GM12878 (cell line): Measurements from ENCODE around the gene ZNF311. TPM values are rescaled to one million over a fixed set of nuclear protein-coding genes. Genes with fewer than 3 reads are reported as not detected.

Experiments
- ATAC-seq: fragments of 200-7000 bp; cut with Tn5 transposase; 3 replicates; pipeline ENCODE4 v1.9.1; 2020; ENCODE audit warnings: mild to moderate bottlenecking, moderate library complexity
- BruUV-seq: library from RNA; stranded (reverse); fragments of 400-500 nt; replicated peaks from 2 replicates; lab custom pipeline; 2021; lab: Mats Ljungman, UMichigan
- CTCF ChIA-PET: fragments of 300-600 bp; sonication (Branson Sonifier 250); formaldehyde crosslinking; extraction: SDS; loops from one replicate; lab custom pipeline; 2021; ENCODE audit warnings: inconsistent platforms; lab: Yijun Ruan, JAX
- POLR2A ChIA-PET: fragments of 350-600 bp; formaldehyde crosslinking; extraction: SDS; loops from one replicate; lab custom pipeline; 2021; ENCODE audit warnings: inconsistent platforms; lab: Charles Lee
- RAD21 ChIA-PET: fragments of 300-600 bp; sonication (Branson Sonifier 250); formaldehyde crosslinking; loops from one replicate; lab custom pipeline; 2023; ENCODE audit warnings: antibody characterized with exemption; ENCODE audit not compliant: unreplicated experiment; lab: Charles Lee
- SMC1A ChIA-PET: fragments of 300-600 bp; sonication (Branson Sonifier 250); formaldehyde crosslinking; loops from one replicate; lab custom pipeline; 2023; ENCODE audit not compliant: unreplicated experiment, uncharacterized antibody; lab: Charles Lee
- DNase-seq: peaks from one replicate; pipeline ENCODE4 v3.0.0-alpha.2; 2011; ENCODE audit warnings: low read depth, low spot score
- FAIRE-seq: peaks from 3 replicates; lab custom pipeline; 2011; peaks lifted over from hg19 to GRCh38; lab: Jason Lieb, UNC
- H2AFZ ChIP-seq: 2 replicates; pipeline ENCODE4 v1.6.0; 2011; ENCODE audit warnings: low read depth, low read length, control low read depth; ENCODE audit not compliant: control insufficient read depth
- H3K27ac ChIP-seq: 2 replicates; pipeline ENCODE4 v1.5.1; 2011; ENCODE audit warnings: control low read depth; ENCODE audit not compliant: control insufficient read depth, insufficient read depth
- H3K27me3 ChIP-seq, 2 experiments: replicated peaks in 1 of 2; 2 replicates each; pipeline versions ENCODE4 v1.6.0 to v1.6.1; 2011; ENCODE audit warnings: low read length in 1 of 2; ENCODE audit not compliant: control insufficient read depth in 2 of 2, insufficient read depth in 2 of 2
- H3K36me3 ChIP-seq, 2 experiments: 2 replicates each; pipeline ENCODE4 v1.5.1; 2011; ENCODE audit warnings: low read length in 1 of 2; ENCODE audit not compliant: control insufficient read depth in 2 of 2, insufficient read depth in 2 of 2
- H3K4me1 ChIP-seq: 2 replicates; pipeline ENCODE4 v1.6.1; 2011; ENCODE audit warnings: mild to moderate bottlenecking, low read length, moderate library complexity, mixed read lengths; ENCODE audit not compliant: control insufficient read depth, insufficient read depth
- H3K4me2 ChIP-seq: 2 replicates; pipeline ENCODE4 v1.6.0; 2011; ENCODE audit warnings: control low read depth; ENCODE audit not compliant: control insufficient read depth, insufficient read depth
- H3K4me3 ChIP-seq: fragments of 200-600 bp; sonication (generic); 2 replicates; pipeline ENCODE4 v1.5.1; 2016
- H3K79me2 ChIP-seq: 2 replicates; pipeline ENCODE4 v1.6.0; 2011; ENCODE audit warnings: low read length; ENCODE audit not compliant: control insufficient read depth, insufficient read depth
- H3K9ac ChIP-seq: 2 replicates; pipeline ENCODE4 v1.8.0; 2011; ENCODE audit warnings: low read length, control low read depth, mixed read lengths; ENCODE audit not compliant: control insufficient read depth, insufficient read depth
- H3K9me3 ChIP-seq: replicated peaks from 3 replicates; pipeline ENCODE4 v1.5.1; 2011; ENCODE audit warnings: mild to moderate bottlenecking, low read length; ENCODE audit not compliant: control insufficient read depth, insufficient read depth
- H4K20me1 ChIP-seq: 2 replicates; pipeline ENCODE4 v1.6.0; 2011; ENCODE audit not compliant: control insufficient read depth, insufficient read depth
- ATF7 ChIP-seq: fragments of 450-650 bp; IDR thresholded peaks from 2 replicates; pipeline ENCODE4 v1.6.1; 2016; ENCODE audit warnings: low read depth, mild to moderate bottlenecking
- CREB1 ChIP-seq: IDR thresholded peaks from 2 replicates; pipeline ENCODE4 v1.6.1; 2012; ENCODE audit warnings: low read depth, mild to moderate bottlenecking, inconsistent platforms
- DPF2 ChIP-seq: fragments of 450-650 bp; IDR thresholded peaks from 2 replicates; pipeline ENCODE4 v1.6.1; 2017; ENCODE audit warnings: mild to moderate bottlenecking
- ZNF24 ChIP-seq: fragments of 450-650 bp; IDR thresholded peaks from 2 replicates; pipeline ENCODE4 v1.6.1; 2017; ENCODE audit warnings: antibody characterized with exemption, mild to moderate bottlenecking
- WGBS: methylation state at CpG from one replicate; pipeline ENCODE4 v1.1.6; 2016; ENCODE audit warnings: low lambda C conversion rate; ENCODE audit not compliant: insufficient replicate concordance, insufficient coverage; ENCODE audit errors: missing lambda C conversion rate; 5-methylcytosine and 5-hydroxymethylcytosine counted together
- in situ Hi-C: fragments of 300-500 bp; cut with MboI; formaldehyde crosslinking; loops from 9 replicates; pipeline ENCODE4 v1.14.3; 2018; ENCODE audit warnings: mixed read lengths
- intact Hi-C: fragments of 100-400 bp; cut with micrococcal nuclease; formaldehyde crosslinking; loops from one replicate; pipeline ENCODE4 v1.14.2; 2022; ENCODE audit not compliant: unreplicated experiment
- polyA plus RNA-seq, 11 experiments: library from polyadenylated mRNA; depleted of rRNA in 4 of 11; unstranded in 6 of 11; stranded (reverse) in 5 of 11; fragments of >200 nt; fragmentation: Nextera tagmentation in 4 of 11; fragmentation: Illumina TruSeq in 1 of 11; extraction: Ambion mirVana in 4 of 11; extraction: Trizol in 1 of 11; gene quantifications; 1 replicate in 1 of 11; 2 replicates in 10 of 11; pipeline versions ENCODE4 v1.2.1 to v1.2.3, GENCODE V29; 2011 to 2016; ENCODE audit warnings: inconsistent platforms in 2 of 11, missing spikeins in 2 of 11, low read depth in 1 of 11
- total RNA-seq, 4 experiments: library from RNA; depleted of rRNA in 3 of 4; stranded (reverse); fragments of >200 nt in 3 of 4; fragmentation: Illumina TruSeq in 1 of 4; extraction: Trizol in 1 of 4; gene quantifications; 2 replicates each; pipeline versions ENCODE4 v1.2.1 to v1.2.3, GENCODE V29; 2013 to 2021
- TF ChIP-seq, protein P1 (sequence below): fragments of 450-650 bp; formaldehyde crosslinking; IDR thresholded peaks from 2 replicates; pipeline ENCODE4 v1.4.0; 2022; ENCODE audit warnings: mild to moderate bottlenecking, moderate library complexity
- TF ChIP-seq, protein P2 (sequence below): IDR thresholded peaks from 2 replicates; pipeline ENCODE4 v1.6.1; 2011; ENCODE audit warnings: borderline replicate concordance, low read depth, mild to moderate bottlenecking, moderate library complexity, low read length; ENCODE audit not compliant: insufficient read depth, poor library complexity, severe bottlenecking
- TF ChIP-seq, protein P3 (sequence below): fragments of 450-650 bp; IDR thresholded peaks from 2 replicates; pipeline ENCODE4 v1.6.1; 2017; ENCODE audit warnings: mild to moderate bottlenecking, moderate library complexity
- TF ChIP-seq, protein P4 (sequence below): IDR thresholded peaks from 2 replicates; pipeline ENCODE4 v1.6.1; 2011; ENCODE audit warnings: mild to moderate bottlenecking, low read depth, low read length, moderate library complexity; ENCODE audit not compliant: insufficient replicate concordance
- TF ChIP-seq, protein P5 (sequence below): IDR thresholded peaks from 2 replicates; pipeline ENCODE4 v1.6.1; 2011; ENCODE audit warnings: low read depth, low read length, improper control_type of control experiment, borderline replicate concordance

The ZNF311 gene
- total and polyA plus RNA-seq, 10 of the 15 experiments (the other 5 are each of a cell fraction or from before 2014, with no cell fraction given) = 0.07 TPM; not detected in 9

DNA sequence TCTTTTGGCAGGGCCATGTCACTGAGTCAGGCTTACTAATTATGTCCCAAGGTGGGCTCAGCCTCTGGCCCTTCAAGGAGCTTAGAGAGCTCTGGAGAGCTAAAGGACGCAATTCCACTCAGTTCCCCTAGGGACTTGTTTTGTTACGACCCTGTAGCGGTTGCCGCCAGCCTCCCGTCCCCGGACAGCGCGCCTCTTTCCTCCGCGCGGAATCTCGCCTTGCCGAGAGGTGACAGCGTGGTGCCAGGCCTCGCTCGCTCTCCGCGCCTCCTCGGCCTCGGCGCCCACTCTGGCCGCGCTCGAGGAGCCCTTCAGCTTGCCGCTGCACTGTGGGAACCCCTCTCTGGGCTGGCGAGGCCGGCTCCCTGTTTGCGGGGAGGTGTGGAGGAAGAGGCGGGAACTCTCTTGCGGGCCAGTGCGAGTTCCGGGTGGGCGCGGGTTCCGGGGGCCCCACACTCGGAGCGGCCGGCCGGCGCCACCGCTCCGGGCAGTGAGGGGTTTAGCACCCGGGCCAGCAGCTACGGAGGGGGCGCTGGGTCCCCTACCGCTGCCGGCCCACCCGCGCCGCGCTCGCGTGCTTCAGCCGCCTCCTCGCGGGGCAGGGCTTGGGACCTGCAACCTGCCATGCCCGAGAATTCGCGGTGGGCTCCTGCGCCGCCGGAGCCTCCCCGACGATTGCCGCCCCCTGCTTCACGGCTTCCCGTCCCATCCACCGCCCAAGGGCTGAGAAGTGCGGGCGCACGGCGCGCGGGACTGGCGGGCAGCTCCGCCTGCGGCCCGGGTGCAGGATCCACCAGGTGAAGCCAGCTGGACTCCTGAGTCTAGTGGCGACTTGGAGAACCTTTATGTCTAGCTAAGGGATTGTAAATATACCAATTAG lies 9.9 kb upstream of the ZNF311 start:
- SMC1A ChIA-PET = interaction anchor here (0.8 to 2.2 kb wide), 6 partner anchors 14 to 219 kb away, joined by 3 to 27 read pairs (median 4); no protein-coding TSS in a partner anchor
- H2AFZ ChIP-seq = no peak overlapping the region
- H4K20me1 ChIP-seq = no peaks in the 10 kb centered on the region
- H3K27me3 ChIP-seq = no peaks in the 10 kb centered on the region; a peak in 2 of 4 replicates
- no peaks in the 10 kb centered on the region for H3K36me3 ChIP-seq
- H3K9me3 ChIP-seq = no peaks in the 10 kb centered on the region; the same call in 2 of the 3 replicates
- H3K27ac ChIP-seq = no peak overlapping the region
- CTCF ChIA-PET = interaction anchor here (1.0 to 4.2 kb wide), 9 partner anchors 13 to 331 kb away, joined by 3 to 89 read pairs (median 4); no protein-coding TSS in a partner anchor
- H3K4me1 ChIP-seq = no peaks in the 10 kb centered on the region
- no peak overlapping the region for H3K4me2 ChIP-seq
- H3K4me3 ChIP-seq = no peak overlapping the region
- DNase-seq (no peak), ATAC-seq (no peak), FAIRE-seq (no peak)
- in situ Hi-C loops = loop anchor here (5.0 kb wide), 2 partner anchors 178 to 328 kb away; no protein-coding TSS in a partner anchor
- intact Hi-C loops = loop anchor here (5.0 kb wide), 1 partner anchor 572 kb away; the partner anchor contains the start of gene OR2H2
- 92% methylated on average over 51 of the region's 79 CpGs for WGBS
- RAD21 ChIA-PET = interaction anchor here (0.7 to 2.2 kb wide), 3 partner anchors 177 to 179 kb away, joined by 3 to 27 read pairs (median 4); no protein-coding TSS in a partner anchor
- no peaks in the 10 kb centered on the region for H3K79me2 ChIP-seq
- POLR2A ChIA-PET = no interaction called here
- H3K9ac ChIP-seq = no peak overlapping the region
- no TSS peak for BruUV-seq
- TF ChIP-seq, protein P1, sequence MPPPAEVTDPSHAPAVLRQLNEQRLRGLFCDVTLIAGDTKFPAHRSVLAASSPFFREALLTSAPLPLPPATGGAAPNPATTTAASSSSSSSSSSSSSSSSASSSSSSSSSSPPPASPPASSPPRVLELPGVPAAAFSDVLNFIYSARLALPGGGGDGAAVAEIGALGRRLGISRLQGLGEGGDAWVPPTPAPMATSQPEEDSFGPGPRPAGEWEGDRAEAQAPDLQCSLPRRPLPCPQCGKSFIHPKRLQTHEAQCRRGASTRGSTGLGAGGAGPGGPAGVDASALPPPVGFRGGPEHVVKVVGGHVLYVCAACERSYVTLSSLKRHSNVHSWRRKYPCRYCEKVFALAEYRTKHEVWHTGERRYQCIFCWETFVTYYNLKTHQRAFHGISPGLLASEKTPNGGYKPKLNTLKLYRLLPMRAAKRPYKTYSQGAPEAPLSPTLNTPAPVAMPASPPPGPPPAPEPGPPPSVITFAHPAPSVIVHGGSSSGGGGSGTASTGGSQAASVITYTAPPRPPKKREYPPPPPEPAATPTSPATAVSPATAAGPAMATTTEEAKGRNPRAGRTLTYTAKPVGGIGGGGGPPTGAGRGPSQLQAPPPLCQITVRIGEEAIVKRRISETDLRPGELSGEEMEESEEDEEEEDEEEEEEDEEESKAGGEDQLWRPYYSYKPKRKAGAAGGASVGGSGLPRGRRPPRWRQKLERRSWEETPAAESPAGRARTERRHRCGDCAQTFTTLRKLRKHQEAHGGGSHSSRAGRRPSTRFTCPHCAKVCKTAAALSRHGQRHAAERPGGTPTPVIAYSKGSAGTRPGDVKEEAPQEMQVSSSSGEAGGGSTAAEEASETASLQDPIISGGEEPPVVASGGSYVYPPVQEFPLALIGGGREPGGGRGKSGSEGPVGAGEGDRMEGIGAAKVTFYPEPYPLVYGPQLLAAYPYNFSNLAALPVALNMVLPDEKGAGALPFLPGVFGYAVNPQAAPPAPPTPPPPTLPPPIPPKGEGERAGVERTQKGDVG (CRISPR knock-in tag) = no peak
- TF ChIP-seq ZNF24 = no peak
- TF ChIP-seq CREB1 = no peak
- TF ChIP-seq, protein P2, sequence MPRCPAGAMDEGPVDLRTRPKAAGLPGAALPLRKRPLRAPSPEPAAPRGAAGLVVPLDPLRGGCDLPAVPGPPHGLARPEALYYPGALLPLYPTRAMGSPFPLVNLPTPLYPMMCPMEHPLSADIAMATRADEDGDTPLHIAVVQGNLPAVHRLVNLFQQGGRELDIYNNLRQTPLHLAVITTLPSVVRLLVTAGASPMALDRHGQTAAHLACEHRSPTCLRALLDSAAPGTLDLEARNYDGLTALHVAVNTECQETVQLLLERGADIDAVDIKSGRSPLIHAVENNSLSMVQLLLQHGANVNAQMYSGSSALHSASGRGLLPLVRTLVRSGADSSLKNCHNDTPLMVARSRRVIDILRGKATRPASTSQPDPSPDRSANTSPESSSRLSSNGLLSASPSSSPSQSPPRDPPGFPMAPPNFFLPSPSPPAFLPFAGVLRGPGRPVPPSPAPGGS = no peak
- no peak for TF ChIP-seq DPF2
- TF ChIP-seq, protein P3, sequence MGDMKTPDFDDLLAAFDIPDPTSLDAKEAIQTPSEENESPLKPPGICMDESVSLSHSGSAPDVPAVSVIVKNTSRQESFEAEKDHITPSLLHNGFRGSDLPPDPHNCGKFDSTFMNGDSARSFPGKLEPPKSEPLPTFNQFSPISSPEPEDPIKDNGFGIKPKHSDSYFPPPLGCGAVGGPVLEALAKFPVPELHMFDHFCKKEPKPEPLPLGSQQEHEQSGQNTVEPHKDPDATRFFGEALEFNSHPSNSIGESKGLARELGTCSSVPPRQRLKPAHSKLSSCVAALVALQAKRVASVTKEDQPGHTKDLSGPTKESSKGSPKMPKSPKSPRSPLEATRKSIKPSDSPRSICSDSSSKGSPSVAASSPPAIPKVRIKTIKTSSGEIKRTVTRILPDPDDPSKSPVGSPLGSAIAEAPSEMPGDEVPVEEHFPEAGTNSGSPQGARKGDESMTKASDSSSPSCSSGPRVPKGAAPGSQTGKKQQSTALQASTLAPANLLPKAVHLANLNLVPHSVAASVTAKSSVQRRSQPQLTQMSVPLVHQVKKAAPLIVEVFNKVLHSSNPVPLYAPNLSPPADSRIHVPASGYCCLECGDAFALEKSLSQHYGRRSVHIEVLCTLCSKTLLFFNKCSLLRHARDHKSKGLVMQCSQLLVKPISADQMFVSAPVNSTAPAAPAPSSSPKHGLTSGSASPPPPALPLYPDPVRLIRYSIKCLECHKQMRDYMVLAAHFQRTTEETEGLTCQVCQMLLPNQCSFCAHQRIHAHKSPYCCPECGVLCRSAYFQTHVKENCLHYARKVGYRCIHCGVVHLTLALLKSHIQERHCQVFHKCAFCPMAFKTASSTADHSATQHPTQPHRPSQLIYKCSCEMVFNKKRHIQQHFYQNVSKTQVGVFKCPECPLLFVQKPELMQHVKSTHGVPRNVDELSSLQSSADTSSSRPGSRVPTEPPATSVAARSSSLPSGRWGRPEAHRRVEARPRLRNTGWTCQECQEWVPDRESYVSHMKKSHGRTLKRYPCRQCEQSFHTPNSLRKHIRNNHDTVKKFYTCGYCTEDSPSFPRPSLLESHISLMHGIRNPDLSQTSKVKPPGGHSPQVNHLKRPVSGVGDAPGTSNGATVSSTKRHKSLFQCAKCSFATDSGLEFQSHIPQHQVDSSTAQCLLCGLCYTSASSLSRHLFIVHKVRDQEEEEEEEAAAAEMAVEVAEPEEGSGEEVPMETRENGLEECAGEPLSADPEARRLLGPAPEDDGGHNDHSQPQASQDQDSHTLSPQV = no peak
- TF ChIP-seq, protein P4, sequence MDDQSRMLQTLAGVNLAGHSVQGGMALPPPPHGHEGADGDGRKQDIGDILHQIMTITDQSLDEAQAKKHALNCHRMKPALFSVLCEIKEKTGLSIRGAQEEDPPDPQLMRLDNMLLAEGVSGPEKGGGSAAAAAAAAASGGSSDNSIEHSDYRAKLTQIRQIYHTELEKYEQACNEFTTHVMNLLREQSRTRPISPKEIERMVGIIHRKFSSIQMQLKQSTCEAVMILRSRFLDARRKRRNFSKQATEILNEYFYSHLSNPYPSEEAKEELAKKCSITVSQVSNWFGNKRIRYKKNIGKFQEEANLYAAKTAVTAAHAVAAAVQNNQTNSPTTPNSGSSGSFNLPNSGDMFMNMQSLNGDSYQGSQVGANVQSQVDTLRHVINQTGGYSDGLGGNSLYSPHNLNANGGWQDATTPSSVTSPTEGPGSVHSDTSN = no peak
- no peak for TF ChIP-seq ATF7
- TF ChIP-seq, protein P5, sequence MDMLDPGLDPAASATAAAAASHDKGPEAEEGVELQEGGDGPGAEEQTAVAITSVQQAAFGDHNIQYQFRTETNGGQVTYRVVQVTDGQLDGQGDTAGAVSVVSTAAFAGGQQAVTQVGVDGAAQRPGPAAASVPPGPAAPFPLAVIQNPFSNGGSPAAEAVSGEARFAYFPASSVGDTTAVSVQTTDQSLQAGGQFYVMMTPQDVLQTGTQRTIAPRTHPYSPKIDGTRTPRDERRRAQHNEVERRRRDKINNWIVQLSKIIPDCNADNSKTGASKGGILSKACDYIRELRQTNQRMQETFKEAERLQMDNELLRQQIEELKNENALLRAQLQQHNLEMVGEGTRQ = no peak
